ENCODE results near the gene MEF2D.

DNA sequence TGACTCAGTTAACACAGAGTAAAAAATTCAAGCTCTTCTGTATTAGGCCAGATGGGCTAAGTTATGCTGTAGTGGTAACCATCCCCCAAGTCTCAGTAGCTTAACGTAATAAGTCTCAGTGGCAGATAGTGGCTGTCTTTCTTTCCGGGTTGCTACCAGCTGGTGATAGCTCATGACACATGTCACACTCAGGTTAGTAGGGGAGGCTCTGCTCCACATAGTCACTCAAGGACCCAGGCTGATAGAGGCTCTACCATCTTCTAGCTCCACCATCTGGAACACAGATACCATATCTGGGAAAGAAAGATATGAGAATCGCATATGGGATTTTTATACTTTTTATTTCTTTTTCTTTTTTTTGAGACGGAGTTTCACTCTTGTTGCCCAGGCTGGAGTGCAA, 16.2 kb upstream of the MEF2D start:
- TF ChIP-seq, protein P1, sequence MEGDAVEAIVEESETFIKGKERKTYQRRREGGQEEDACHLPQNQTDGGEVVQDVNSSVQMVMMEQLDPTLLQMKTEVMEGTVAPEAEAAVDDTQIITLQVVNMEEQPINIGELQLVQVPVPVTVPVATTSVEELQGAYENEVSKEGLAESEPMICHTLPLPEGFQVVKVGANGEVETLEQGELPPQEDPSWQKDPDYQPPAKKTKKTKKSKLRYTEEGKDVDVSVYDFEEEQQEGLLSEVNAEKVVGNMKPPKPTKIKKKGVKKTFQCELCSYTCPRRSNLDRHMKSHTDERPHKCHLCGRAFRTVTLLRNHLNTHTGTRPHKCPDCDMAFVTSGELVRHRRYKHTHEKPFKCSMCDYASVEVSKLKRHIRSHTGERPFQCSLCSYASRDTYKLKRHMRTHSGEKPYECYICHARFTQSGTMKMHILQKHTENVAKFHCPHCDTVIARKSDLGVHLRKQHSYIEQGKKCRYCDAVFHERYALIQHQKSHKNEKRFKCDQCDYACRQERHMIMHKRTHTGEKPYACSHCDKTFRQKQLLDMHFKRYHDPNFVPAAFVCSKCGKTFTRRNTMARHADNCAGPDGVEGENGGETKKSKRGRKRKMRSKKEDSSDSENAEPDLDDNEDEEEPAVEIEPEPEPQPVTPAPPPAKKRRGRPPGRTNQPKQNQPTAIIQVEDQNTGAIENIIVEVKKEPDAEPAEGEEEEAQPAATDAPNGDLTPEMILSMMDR (IDR thresholded peaks at IDR 0.05; ENCODE audit: low read length): no peak
- TF ChIP-seq EZH2 (optimal IDR thresholded peaks at IDR 0.05; ENCODE audit: low read depth, low read length): no peak
- TF ChIP-seq EZH2phosphoT487 (IDR thresholded peaks at IDR 0.05; ENCODE audit: low read length): no peak

All from MM.1S (cell line).